Stimulated activated CD4-positive, alpha-beta T cell treated with anti-CD3 and anti-CD28 coated beads, TNF-alpha, amount 100 ng/mL, for 24 hours (primary cell): ENCODE measurements around the gene TMEM147.
A peak's percentile ranks its signal among the peaks of the same experiment; 100 is the strongest.

Experiments
- DNase-seq, 3 experiments: peaks; one replicate each; pipeline ENCODE4 v3.0.0-alpha.2; 2020; ENCODE audit warnings: low read depth in 3 of 3

TMEM147 gene

DNA sequence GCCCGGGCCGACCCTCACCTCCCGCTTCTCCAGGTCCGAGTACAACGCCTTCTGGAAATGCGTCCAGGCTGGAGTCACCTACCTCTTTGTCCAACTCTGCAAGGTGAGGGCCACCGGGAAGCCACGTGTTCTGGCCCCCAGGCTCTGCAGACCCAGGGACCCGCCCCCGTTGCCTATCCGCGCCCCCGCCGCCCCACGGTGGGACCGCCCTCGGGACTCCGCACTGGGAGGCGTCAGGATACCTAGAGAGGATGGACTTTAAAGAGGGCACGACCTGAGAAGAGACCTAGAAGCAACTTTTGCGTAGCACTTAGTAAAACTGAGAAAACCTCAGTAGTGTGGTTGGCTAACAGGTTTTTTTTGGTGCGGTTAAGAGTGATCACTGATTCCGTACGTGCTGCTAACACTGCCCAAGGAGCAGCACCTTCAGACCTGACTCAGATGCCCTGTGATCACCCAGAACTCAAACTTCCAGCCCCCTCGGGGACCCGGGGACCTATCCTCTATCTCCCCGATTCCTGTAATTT lies 492 bp downstream of the TMEM147 start:
- peak; percentile 40 to 78 (median 45) for DNase-seq

DNA sequence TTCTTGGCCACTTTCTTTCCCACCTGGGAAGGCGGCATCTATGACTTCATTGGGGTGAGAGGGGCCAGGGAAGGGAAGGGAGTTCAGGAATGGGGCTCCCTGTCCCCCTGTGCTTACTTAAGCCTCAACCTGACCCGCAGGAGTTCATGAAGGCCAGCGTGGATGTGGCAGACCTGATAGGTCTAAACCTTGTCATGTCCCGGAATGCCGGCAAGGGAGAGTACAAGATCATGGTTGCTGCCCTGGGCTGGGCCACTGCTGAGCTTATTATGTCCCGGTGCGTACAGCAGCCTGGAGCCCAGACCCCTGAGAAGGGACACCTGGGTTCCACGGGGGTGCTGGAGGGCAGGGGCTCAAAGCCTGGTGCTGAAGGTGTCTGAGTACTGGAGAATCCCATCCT lies 1.1 kb downstream of the TMEM147 start:
- no peak for DNase-seq

DNA sequence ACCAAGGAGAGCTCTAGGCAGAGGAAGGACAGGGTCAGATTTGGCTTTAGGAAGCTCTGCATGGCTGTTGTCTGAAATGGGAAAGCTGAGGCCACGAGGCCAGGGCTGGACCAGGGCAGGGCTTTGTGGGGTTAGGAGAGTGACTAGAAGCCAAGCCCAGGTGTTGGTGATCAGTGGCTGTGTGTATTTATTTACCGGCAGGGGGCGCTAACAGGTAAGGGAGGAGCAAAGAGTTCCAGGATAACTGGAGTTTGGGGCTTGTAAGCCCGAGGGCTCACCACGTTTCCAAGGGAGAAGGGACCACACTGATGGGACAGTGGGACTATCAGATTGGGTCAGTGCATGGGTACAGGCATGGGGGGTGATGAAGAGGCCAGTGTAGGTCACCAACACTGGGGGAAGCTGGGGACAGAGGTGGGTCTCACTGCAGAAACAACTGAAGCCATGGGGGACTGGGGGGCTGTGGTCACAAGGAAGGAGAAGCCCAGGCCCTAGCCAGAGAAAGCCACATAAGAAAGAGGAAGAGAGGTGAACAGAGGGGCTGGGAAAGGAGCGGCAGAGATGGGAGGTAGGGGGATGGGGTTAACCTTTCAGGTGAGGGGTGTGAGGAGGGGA lies 3.9 kb downstream of the TMEM147 start:
- DNase-seq, result peak; percentile 26 to 39 (median 32)

DNA sequence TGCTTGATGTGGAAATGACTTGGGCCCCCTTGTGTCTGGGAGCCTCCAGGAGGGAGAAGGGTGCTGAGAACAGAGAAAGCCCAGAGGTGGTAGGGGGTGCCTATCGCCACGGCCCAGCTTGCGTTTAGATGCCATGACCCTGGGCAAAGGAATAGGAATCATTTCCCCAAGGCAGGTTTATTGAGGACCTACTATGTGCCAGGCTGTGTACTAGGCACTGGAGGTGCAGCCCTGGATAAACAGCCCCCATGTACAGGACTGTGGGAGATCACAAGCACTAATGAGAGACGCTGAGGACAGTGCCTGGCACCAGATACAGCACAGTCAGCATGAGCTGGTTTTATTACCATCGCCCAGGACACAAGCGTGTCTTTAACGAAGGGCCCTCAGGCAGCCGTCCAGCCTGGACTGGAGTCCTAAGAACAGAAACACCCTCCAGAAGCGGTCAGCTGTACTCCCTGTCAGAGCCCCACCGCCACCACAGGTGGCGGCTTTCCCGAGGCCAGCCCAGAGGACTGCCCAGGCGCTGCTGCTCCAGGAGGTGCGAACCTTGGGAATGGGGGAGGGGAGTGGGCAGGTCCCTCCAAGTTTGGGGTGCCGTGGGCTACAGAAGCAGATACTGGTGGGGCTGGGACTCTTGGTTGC lies 4.6 kb downstream of the TMEM147 start:
- DNase-seq, result no peak

- DNase-seq, result no peak
Measured at GRCh38 chr19:35551091-35551810, 5.8 kb downstream of the TMEM147 start.

DNA sequence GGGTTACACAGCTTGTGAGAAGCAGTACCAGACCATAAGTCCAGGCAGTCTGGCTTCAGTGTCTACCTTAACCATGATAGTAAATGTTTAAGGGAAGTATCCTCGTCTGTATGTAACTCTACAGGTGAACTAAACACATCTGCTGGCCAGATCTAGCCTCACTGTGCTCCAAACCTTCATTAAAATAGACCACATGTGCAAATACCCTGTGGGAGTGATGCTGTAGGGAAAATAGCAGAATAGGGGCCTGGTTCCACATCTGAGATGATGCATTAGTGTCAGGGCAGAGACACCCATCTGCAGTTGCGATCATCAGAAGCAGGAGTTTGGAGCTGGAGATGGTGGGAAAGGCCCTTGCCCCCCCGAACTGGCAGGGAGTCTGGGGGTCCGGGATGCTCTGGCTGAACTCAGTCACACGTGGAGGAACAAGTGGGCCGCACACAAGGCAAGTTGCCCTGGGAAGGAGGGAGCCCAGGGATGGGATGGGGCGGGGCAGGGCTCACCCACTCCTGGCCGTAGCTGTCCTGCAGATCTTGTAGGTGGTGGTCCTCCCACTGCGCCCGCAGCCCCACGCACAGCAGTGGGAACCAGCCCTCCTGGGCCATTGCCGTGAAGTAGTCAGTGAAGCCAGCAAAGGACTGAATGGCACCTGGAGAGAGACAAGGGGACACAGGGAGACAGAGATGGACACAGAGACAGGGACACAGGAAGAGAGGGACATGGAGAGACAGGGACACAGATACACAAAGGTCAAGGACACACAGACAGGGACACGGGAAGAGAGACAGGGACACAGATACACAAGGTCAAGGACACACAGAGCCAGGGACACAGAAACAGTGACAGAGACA lies 7.3 kb downstream of the TMEM147 start:
- no peak for DNase-seq

- DNase-seq, result no peak
Measured at GRCh38 chr19:35553385-35554000, 8.1 kb downstream of the TMEM147 start.

DNA sequence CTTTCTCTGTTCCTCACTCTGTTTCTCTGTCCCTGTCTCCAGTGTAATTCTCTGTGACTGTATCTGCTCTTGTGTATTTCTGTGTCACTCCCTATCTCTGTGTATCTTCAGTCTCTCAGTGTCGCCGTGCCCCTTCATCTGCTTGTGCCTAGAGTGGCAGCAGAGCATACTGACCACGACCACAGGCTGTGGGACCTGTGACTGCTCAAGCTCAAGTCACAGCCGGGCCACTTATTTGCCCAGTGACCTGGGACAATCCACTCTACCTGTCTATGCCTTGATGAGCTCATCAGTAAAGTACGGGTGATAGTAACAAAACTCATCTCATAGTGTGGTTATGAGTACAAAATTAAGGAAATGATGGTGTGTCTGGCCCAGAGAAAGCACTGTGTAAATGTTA lies 8.7 kb downstream of the TMEM147 start:
- DNase-seq, result no peak

GRCh38 chr19:35555301-35556005 lies 10.0 kb downstream of the TMEM147 start:
- DNase-seq, result no peak

DNA sequence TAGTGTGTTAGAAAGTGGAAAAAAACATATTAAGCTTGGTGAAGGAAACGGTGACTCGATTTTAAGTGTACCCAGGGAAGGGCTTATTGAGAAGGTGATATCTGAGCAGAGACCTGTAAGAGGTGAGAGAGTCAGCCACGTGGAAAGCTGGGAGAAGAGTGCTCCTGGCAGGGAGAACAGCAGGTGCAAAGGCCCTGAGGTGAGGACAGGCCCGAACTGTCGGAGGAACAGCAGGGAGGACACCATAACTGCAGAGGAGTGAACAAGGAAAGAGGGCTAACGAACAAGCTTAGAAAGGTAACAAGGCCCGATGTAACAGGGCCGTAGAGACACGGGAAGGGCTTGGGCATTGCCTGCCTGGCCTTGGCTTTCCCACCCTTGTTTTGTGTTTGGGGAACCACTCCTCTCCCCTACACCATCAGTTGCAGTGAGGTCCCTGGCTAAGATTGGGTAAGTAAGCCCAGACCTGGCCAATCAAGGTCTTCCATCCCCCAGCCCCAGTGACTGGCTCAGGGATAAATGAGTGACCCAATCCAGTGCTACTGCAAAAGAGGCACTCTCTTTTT lies 10.7 kb downstream of the TMEM147 start:
- no peak for DNase-seq

- no peak for DNase-seq
Measured at GRCh38 chr19:35556846-35557538, 11.6 kb downstream of the TMEM147 start.

DNA sequence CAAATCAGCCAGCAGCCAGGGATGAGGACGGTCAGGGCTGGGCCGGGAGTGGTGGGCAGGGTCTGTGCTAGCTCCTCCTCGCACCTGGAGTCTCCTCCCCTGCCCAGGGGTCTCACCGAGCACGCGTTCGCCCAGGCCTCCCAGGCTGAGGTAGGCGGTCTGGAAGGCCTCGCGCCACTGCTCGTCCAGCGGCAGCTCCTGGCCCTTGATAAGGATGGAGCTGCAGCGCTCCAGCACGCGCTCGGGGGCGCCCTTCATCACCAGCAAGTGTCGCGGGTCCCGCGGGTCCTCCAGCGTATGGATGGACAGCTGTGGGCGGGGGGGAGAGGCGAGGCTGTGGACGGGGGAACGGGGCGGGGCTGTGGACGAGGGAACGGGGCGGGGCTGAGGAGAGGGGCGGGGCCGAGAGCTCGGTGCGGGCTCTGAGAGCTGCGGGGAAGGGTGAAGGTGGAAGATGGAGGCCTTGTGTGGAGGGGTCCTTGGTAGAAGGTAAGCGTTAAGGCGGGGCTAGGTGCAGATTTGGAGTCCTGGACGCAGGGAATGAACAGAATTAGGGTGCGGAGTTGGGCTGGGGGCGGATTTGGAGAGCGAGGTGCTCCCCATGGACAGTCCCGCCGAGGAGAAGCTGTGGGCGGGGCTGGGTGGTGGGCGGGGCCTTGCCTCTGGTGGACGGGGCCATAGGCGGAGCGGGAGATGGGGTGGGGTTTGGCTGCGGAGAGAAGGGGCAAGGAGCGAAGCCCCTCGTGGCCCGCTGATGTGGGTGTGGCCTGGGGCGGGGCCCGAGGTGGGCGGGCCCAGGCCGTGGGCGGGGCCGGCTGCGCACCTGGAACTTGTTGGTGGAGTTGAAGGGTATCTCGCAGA lies 12.3 kb downstream of the TMEM147 start:
- peak; percentile 7 to 70 (median 34) for DNase-seq

DNA sequence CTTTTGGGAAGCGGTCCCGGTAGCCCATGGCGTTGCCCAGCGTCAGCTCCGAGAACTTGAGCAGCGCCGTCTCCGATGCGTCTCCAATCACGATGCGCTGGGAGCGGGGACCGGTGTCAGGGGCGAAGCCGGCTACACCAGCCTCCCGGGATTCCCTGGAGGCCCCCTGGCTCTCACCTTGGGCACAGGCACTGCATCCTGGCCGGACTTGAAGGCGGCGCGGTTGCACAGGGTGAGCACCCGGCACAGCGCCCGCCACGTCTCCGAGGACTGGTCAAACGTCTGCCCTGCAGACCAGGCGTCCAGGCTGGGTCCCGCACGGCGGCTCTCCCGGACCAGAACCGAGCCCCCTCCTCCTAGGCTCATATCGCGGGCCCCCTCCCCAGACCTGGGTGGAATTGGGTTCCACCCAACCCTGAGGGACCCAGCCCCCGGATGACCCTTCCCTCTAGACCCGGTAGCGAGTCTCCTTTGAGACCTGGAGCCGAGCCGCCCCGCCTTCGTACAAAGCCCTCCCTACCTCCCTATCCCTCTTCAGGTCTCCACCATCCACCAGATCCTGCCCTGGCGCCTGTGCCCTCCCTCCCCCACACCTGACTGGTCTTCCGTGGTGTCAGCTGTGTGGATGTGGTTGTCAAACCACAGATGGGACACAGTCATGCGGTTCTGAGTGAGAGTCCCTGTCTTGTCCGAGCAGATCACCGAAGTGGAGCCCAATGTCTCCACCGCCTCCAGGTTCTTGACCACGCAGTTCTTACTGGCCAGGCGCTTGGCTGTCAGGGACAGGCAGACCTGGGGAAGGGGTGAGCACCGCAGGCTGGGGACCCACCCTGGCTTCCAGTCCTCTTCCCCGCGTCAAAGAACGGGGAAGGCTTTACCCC lies 13.2 kb downstream of the TMEM147 start:
- no peak for DNase-seq

GRCh38 chr19:35559281-35559659 lies 13.8 kb downstream of the TMEM147 start:
- DNase-seq, result no peak

GRCh38 chr19:35559781-35560180 lies 14.4 kb downstream of the TMEM147 start:
- no peak for DNase-seq

- DNase-seq, result no peak
Measured at GRCh38 chr19:35560271-35560670, 14.8 kb downstream of the TMEM147 start.

DNA sequence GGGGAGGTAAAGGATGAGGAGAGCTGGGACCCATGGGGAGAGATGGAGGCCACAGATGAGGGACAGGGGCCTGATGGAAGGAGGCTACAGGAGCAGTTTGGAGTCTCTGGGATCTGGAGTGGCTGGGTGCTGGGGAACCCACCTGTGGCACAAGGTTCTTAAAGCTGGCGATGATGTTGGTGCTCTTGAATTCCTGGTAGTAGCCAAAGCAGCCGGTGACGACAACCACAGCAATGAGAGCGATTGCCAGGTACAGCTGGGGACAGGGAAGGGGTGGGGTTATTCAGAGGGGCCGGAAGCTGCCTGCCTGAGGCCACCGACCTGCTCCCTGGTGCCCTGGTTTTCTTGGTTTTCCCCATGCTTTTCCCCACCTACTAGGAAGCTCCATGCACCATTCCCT lies 15.3 kb downstream of the TMEM147 start:
- no peak for DNase-seq

DNA sequence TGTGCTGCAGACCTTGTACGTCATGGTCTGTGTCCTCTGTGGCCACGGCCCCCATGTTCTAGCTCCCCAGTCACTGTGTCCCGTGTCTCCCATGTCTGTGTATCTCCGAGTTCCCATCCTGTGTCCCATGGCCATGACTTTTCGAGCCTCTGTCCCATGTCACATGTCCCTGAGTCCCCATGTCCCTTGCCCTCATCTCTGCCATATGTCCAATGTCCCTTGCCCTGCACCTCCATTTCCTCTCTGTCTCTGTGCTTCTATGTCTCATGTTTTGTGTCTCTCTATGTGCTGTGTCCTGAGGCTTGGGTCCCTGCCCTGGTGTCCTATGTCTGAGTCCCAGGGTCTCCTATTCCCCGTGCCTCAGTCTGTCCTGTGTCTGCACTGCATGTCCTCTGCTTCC lies 16.0 kb downstream of the TMEM147 start:
- DNase-seq, result no peak
